NCI-H2081 treated with DMSO at 0.1 percent for 48 hours (cell line): Measurements from ENCODE around the gene TCP11.

Source experiments
- DNase-seq: peaks from one replicate; lab custom pipeline; 2025; lab: John Stamatoyannopoulos, UW

TCP11 gene

GRCh38 chr6:35141007-35141655 is at the start of gene TCP11:
Gene TCP11, minus strand, starts transcription at chr6:35141339. Its CDS starts 469 bp downstream, at chr6:35140870.
- no peak for DNase-seq

GRCh38 chr6:35190306-35190705 is 49.2 kb upstream of the TCP11 start:
- no peak for DNase-seq

GRCh38 chr6:35188886-35189285 is 47.7 kb upstream of the TCP11 start:
- no peak for DNase-seq

- no peak for DNase-seq
Measured at GRCh38 chr6:35186571-35186970, 45.4 kb upstream of the TCP11 start.

GRCh38 chr6:35185971-35186370 is 44.8 kb upstream of the TCP11 start:
- DNase-seq: no peak

- no peak for DNase-seq
Measured at GRCh38 chr6:35185302-35185681, 44.2 kb upstream of the TCP11 start.

GRCh38 chr6:35184580-35185301 is 43.6 kb upstream of the TCP11 start:
- DNase-seq: no peak

GRCh38 chr6:35183935-35184334 is 42.8 kb upstream of the TCP11 start:
- no peak for DNase-seq

- no peak for DNase-seq
Measured at GRCh38 chr6:35183281-35183680, 42.1 kb upstream of the TCP11 start.

- DNase-seq: no peak
Measured at GRCh38 chr6:35181933-35182612, 40.9 kb upstream of the TCP11 start.

GRCh38 chr6:35181308-35181932 is 40.3 kb upstream of the TCP11 start:
- no peak for DNase-seq

GRCh38 chr6:35179901-35180535 is 38.9 kb upstream of the TCP11 start:
- DNase-seq: no peak

GRCh38 chr6:35178932-35179832 is 38.0 kb upstream of the TCP11 start:
- DNase-seq: no peak

- no peak for DNase-seq
Measured at GRCh38 chr6:35178012-35178411, 36.9 kb upstream of the TCP11 start.

GRCh38 chr6:35177596-35177995 is 36.5 kb upstream of the TCP11 start:
- DNase-seq: no peak

- no peak for DNase-seq
Measured at GRCh38 chr6:35177157-35177556, 36.0 kb upstream of the TCP11 start.

- DNase-seq: no peak
Measured at GRCh38 chr6:35176301-35177024, 35.3 kb upstream of the TCP11 start.

GRCh38 chr6:35174501-35174900 is 33.4 kb upstream of the TCP11 start:
- no peak for DNase-seq

- no peak for DNase-seq
Measured at GRCh38 chr6:35174088-35174434, 32.9 kb upstream of the TCP11 start.

- DNase-seq: no peak
Measured at GRCh38 chr6:35173427-35174087, 32.4 kb upstream of the TCP11 start.
